Measurements from ENCODE around the gene PAQR3. TPM values are rescaled to one million over a fixed set of nuclear protein-coding genes. Genes with fewer than 3 reads are reported as not detected.
"Not testable (repeated sequence)": the region's sequence is repeated elsewhere in the genome, so short reads cannot be mapped to it uniquely, and the experiment has no call there.

PAQR3 gene
- total RNA-seq, 1 donor from 2014 or later: 9.5 TPM

GRCh38 chr4:78936989-78937388 is 2.2 kb downstream of the PAQR3 start:
- DNase-seq (no peak), ATAC-seq (no peak)
- intact Hi-C loops (cut with micrococcal nuclease): no loop called here

- no peak for ATAC-seq
- intact Hi-C loops (cut with micrococcal nuclease): no loop called here
- DNase-seq: no peak
Measured at GRCh38 chr4:78930016-78930629, 9.1 kb downstream of the PAQR3 start.

GRCh38 chr4:78928835-78929234 is 10.4 kb downstream of the PAQR3 start:
- intact Hi-C loops (cut with micrococcal nuclease): no loop called here
- no peak for DNase-seq
- ATAC-seq: no peak

- ATAC-seq (no peak), DNase-seq (no peak)
- intact Hi-C loops (cut with micrococcal nuclease): no loop called here
Measured at GRCh38 chr4:78926826-78927225, 12.4 kb downstream of the PAQR3 start.

- DNase-seq: no peak
Measured at GRCh38 chr4:78923464-78924312, 15.6 kb downstream of the PAQR3 start.

GRCh38 chr4:78922207-78922606 is 17.0 kb downstream of the PAQR3 start:
- ATAC-seq: no peak
- intact Hi-C loops (cut with micrococcal nuclease): no loop called here
- DNase-seq: no peak

More at GRCh38 chr4:78923464-78924312, 15.6 kb downstream of the PAQR3 start:
- ATAC-seq: no peak
- intact Hi-C loops (cut with micrococcal nuclease): no loop called here

GRCh38 chr4:78910612-78911011 is 28.6 kb downstream of the PAQR3 start:
- ATAC-seq: no peak
- intact Hi-C loops (cut with micrococcal nuclease): no loop called here

GRCh38 chr4:78908974-78909373 is 30.3 kb downstream of the PAQR3 start:
- DNase-seq; intact Hi-C loops (cut with micrococcal nuclease); ATAC-seq: not testable (repeated sequence)

More at GRCh38 chr4:78910612-78911011, 28.6 kb downstream of the PAQR3 start:
- no peak for DNase-seq

GRCh38 chr4:78907638-78908037 is 31.6 kb downstream of the PAQR3 start:
- no peak for ATAC-seq
- no peak for DNase-seq
- intact Hi-C loops (cut with micrococcal nuclease): no loop called here

GRCh38 chr4:78904143-78904542 is 35.1 kb downstream of the PAQR3 start:
- DNase-seq (no peak), ATAC-seq (no peak)
- intact Hi-C loops (cut with micrococcal nuclease): no loop called here

- ATAC-seq: no peak
- DNase-seq: no peak
Measured at GRCh38 chr4:78902298-78902697, 36.9 kb downstream of the PAQR3 start.

GRCh38 chr4:78901882-78902281 is 37.4 kb downstream of the PAQR3 start:
- ATAC-seq: no peak
- no peak for DNase-seq
- intact Hi-C loops (cut with micrococcal nuclease): no loop called here

More at GRCh38 chr4:78902298-78902697, 36.9 kb downstream of the PAQR3 start:
- intact Hi-C loops (cut with micrococcal nuclease): no loop called here

GRCh38 chr4:78899302-78899701 is 39.9 kb downstream of the PAQR3 start:
- ATAC-seq (no peak), DNase-seq (no peak)
- intact Hi-C loops (cut with micrococcal nuclease): no loop called here

GRCh38 chr4:78889955-78890354 is 49.3 kb downstream of the PAQR3 start:
- intact Hi-C loops (cut with micrococcal nuclease): no loop called here
- DNase-seq (no peak), ATAC-seq (no peak)

- intact Hi-C loops (cut with micrococcal nuclease): no loop called here
- ATAC-seq: no peak
Measured at GRCh38 chr4:78885598-78885997, 53.6 kb downstream of the PAQR3 start.

GRCh38 chr4:78880874-78881492 is 58.3 kb downstream of the PAQR3 start:
- ATAC-seq (no peak), DNase-seq (no peak)
- intact Hi-C loops (cut with micrococcal nuclease): no loop called here

More at GRCh38 chr4:78885598-78885997, 53.6 kb downstream of the PAQR3 start:
- DNase-seq: no peak

- ATAC-seq: no peak
- intact Hi-C loops (cut with micrococcal nuclease): no loop called here
- no peak for DNase-seq
Measured at GRCh38 chr4:78878031-78878430, 61.2 kb downstream of the PAQR3 start.

- intact Hi-C loops (cut with micrococcal nuclease): no loop called here
- no peak for DNase-seq
- ATAC-seq: no peak
Measured at GRCh38 chr4:78876568-78877320, 62.5 kb downstream of the PAQR3 start.

GRCh38 chr4:78870056-78870455 is 69.2 kb downstream of the PAQR3 start:
- intact Hi-C loops (cut with micrococcal nuclease): no loop called here
- DNase-seq (no peak), ATAC-seq (no peak)

All from left ventricle myocardium superior (tissue), 1 donor.